Uterus (tissue), 4 donors: Measurements from ENCODE around the gene CDKN1C. TPM values are rescaled to one million over a fixed set of nuclear protein-coding genes. Genes with fewer than 3 reads are reported as not detected.

Source experiments
- DNase-seq, 2 donors: peaks; one replicate each; pipeline ENCODE4 v3.0.0-alpha.2; 2019 to 2020
- H3K27ac ChIP-seq, 2 donors: fragments of 200-600 bp; sonication (generic); 1 replicate in 1 of 2; 2 replicates in 1 of 2; pipeline ENCODE4 v1.5.1; 2016 to 2018
- H3K27me3 ChIP-seq, 2 donors: fragments of 200-600 bp; sonication (generic); one replicate each; pipeline ENCODE4 v1.5.1; 2018 to 2019; ENCODE audit warnings: control low read depth in 1 of 2
- H3K36me3 ChIP-seq, 2 donors: fragments of 200-600 bp; sonication (generic); one replicate each; pipeline ENCODE4 v1.5.1; 2019; ENCODE audit warnings: control low read depth in 1 of 2
- H3K4me1 ChIP-seq, 2 donors: fragments of 200-600 bp; sonication (generic); one replicate each; pipeline ENCODE4 v1.5.1; 2018 to 2019; ENCODE audit warnings: control low read depth in 1 of 2
- H3K4me3 ChIP-seq, 2 donors: fragments of 200-600 bp; sonication (generic); 1 replicate in 1 of 2; 2 replicates in 1 of 2; pipeline ENCODE4 v1.5.1; 2018 to 2019; ENCODE audit warnings: mild to moderate bottlenecking in 1 of 2
- H3K9me3 ChIP-seq, 2 donors: fragments of 200-600 bp; sonication (generic); one replicate each; pipeline ENCODE4 v1.5.1; 2019; ENCODE audit warnings: control low read depth in 1 of 2
- POLR2A ChIP-seq, 2 donors: fragments of 450-650 bp; IDR thresholded peaks; one replicate each; pipeline ENCODE4 v1.6.1; 2016; ENCODE audit warnings: antibody characterized with exemption in 2 of 2, mild to moderate bottlenecking in 1 of 2, moderate library complexity in 1 of 2
- intact Hi-C: fragments of 100-400 bp; cut with DNase I; formaldehyde crosslinking; loops from one replicate; pipeline ENCODE4 v1.15.1; 2023; ENCODE audit warnings: low total_unique reads
- total RNA-seq, 4 donors: library from RNA; depleted of rRNA in 3 of 4; stranded (reverse); fragments of >200 nt in 3 of 4; gene quantifications; one replicate each; pipeline versions ENCODE4 v1.1.0 to v1.2.4, GENCODE V29; 2014 to 2023
- TF ChIP-seq, protein P1 (sequence below), 4 experiments: fragments of 200-600 bp in 2 of 4; fragments of 450-650 bp in 2 of 4; sonication (generic) in 2 of 4; IDR thresholded peaks; one replicate each; pipeline ENCODE4 v1.5.1; 2016 to 2019; ENCODE audit warnings: antibody characterized with exemption in 4 of 4, mild to moderate bottlenecking in 2 of 4, moderate library complexity in 1 of 4
- donor health status: DM: yes; HTN: yes; CAD: no.

CDKN1C gene
- total RNA-seq: 100 to 1,000 TPM in 1 of 4 donors, 10 to 100 TPM in 3; 42.0 to 213 (median 71.7) TPM

- TF ChIP-seq, protein P1, sequence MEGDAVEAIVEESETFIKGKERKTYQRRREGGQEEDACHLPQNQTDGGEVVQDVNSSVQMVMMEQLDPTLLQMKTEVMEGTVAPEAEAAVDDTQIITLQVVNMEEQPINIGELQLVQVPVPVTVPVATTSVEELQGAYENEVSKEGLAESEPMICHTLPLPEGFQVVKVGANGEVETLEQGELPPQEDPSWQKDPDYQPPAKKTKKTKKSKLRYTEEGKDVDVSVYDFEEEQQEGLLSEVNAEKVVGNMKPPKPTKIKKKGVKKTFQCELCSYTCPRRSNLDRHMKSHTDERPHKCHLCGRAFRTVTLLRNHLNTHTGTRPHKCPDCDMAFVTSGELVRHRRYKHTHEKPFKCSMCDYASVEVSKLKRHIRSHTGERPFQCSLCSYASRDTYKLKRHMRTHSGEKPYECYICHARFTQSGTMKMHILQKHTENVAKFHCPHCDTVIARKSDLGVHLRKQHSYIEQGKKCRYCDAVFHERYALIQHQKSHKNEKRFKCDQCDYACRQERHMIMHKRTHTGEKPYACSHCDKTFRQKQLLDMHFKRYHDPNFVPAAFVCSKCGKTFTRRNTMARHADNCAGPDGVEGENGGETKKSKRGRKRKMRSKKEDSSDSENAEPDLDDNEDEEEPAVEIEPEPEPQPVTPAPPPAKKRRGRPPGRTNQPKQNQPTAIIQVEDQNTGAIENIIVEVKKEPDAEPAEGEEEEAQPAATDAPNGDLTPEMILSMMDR (IDR thresholded peaks at IDR 0.05): peak in 1 of 4 experiments; percentile 23
- TF ChIP-seq POLR2A (IDR thresholded peaks at IDR 0.05): peak; percentile 89 to 98
- Histone ChIP-seq H3K9me3 (no peaks in the 10 kb centered on the region), H3K4me1 (peaks cover 5 to 14% of the 10 kb centered on the region in 2 donors), H3K27me3 (no peaks in the 10 kb centered on the region), H3K36me3 (no peaks in the 10 kb centered on the region), H3K27ac (peak within 1 kb of the TSS; percentile 85 to 95), H3K4me3 (peak within 1 kb of the TSS; percentile 63 to 75)
- intact Hi-C loops: loop anchor here (10.0 kb wide), 1 partner anchor 181 kb away; no protein-coding TSS in a partner anchor
- peak; percentile 94 to 95 for DNase-seq
Observed at GRCh38 chr11:2885678-2886081, at the start of gene CDKN1C. Gene CDKN1C, minus strand, starts transcription at chr11:2885775. Its CDS starts 319 bp downstream, at chr11:2885456.

- Histone ChIP-seq H3K4me1 (peaks cover 0 to 10% of the 10 kb centered on the region in 2 donors), H3K36me3 (no peaks in the 10 kb centered on the region), H3K27me3 (no peaks in the 10 kb centered on the region), H3K4me3 (no peak overlapping the region), H3K27ac (no peak overlapping the region), H3K9me3 (peaks cover 0 to 8% of the 10 kb centered on the region in 2 donors)
- TF ChIP-seq POLR2A (IDR thresholded peaks at IDR 0.05): no peak
- TF ChIP-seq, protein P1 (IDR thresholded peaks at IDR 0.05): no peak
- no peak for DNase-seq
- intact Hi-C loops: no loop called here
Observed at GRCh38 chr11:2934611-2935239, 49.1 kb upstream of the CDKN1C start.

DNA sequence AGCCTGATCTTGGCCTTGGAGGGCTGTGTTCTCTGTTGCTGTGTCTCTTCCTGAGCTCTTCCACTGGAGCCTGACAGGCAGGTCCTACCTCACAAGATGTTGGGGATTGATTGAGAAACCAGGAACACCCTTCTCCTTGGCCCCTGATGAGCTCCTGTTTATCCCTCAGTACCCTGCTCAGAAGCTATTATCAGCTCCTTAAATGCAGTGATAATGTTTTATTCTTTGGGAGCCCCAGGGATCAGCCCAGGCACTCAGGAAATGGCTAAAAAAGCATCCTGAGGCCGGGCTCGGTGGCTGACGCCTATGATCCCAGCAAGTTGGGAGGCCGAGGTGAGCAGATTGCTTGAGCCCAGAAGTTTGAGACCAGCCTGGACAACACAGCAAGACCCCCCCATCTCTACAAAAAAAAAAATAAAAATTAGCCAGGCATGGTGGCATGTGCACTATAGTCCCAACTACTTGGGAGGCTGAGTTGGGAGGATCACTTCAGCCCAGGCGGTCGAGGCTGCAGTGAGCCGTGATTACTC is 48.5 kb upstream of the CDKN1C start:
- Histone ChIP-seq H3K4me1 (peaks cover 0 to 12% of the 10 kb centered on the region in 2 donors), H3K4me3 (no peak overlapping the region), H3K27ac (no peak overlapping the region), H3K36me3 (no peaks in the 10 kb centered on the region), H3K27me3 (no peaks in the 10 kb centered on the region), H3K9me3 (peaks cover 0 to 8% of the 10 kb centered on the region in 2 donors)
- no peak for TF ChIP-seq POLR2A (IDR thresholded peaks at IDR 0.05)
- TF ChIP-seq, protein P1 (IDR thresholded peaks at IDR 0.05): no peak
- DNase-seq: no peak
- intact Hi-C loops: no loop called here

- intact Hi-C loops: no loop called here
- H3K9me3 ChIP-seq: peaks cover 0 to 5% of the 10 kb centered on the region in 2 donors
- TF ChIP-seq POLR2A (IDR thresholded peaks at IDR 0.05): no peak
- TF ChIP-seq, protein P1 (IDR thresholded peaks at IDR 0.05): no peak
- H3K4me1 ChIP-seq: peaks cover 0 to 16% of the 10 kb centered on the region in 2 donors
- no peak overlapping the region for H3K27ac ChIP-seq
- no peaks in the 10 kb centered on the region for H3K36me3 ChIP-seq
- no peak for DNase-seq
- no peak overlapping the region for H3K4me3 ChIP-seq
- H3K27me3 ChIP-seq: no peaks in the 10 kb centered on the region
Observed at GRCh38 chr11:2933375-2934020, 47.9 kb upstream of the CDKN1C start.

- no peak overlapping the region for H3K4me3 ChIP-seq
- H3K27ac ChIP-seq: no peak overlapping the region
- intact Hi-C loops: no loop called here
- no peak for DNase-seq
- peaks cover 0 to 18% of the 10 kb centered on the region in 2 donors for H3K4me1 ChIP-seq
- TF ChIP-seq, protein P1 (IDR thresholded peaks at IDR 0.05): no peak
- no peak for TF ChIP-seq POLR2A (IDR thresholded peaks at IDR 0.05)
- peaks cover 0 to 4% of the 10 kb centered on the region in 2 donors for H3K9me3 ChIP-seq
- H3K27me3 ChIP-seq: no peaks in the 10 kb centered on the region
- H3K36me3 ChIP-seq: no peaks in the 10 kb centered on the region
Observed at GRCh38 chr11:2932850-2933251, 47.3 kb upstream of the CDKN1C start.
